Fibroblast of lung (primary cell): Measurements from ENCODE around the gene ATAD5. TPM values are rescaled to one million over a fixed set of nuclear protein-coding genes. Genes with fewer than 3 reads are reported as not detected.
A peak's percentile ranks its signal among the peaks of the same experiment; 100 is the strongest.
"Not testable (repeated sequence)": the region's sequence is repeated elsewhere in the genome, so short reads cannot be mapped to it uniquely, and the experiment has no call there.

Source experiments
- DNase-seq, 2 donors: peaks; one replicate each; pipeline versions ENCODE4 v3.0.0 to v3.0.0-alpha.2; 2010; ENCODE audit warnings: low read depth in 2 of 2
- H2AFZ ChIP-seq: 2 replicates; pipeline ENCODE4 v1.5.1; 2012; ENCODE audit warnings: low read length, control low read depth, inconsistent platforms
- H3K27ac ChIP-seq: 2 replicates; pipeline ENCODE4 v1.5.1; 2011; ENCODE audit warnings: low read length, control low read depth; ENCODE audit not compliant: insufficient read depth
- H3K27me3 ChIP-seq: 2 replicates; pipeline ENCODE4 v1.5.1; 2011; ENCODE audit warnings: mild to moderate bottlenecking, low read length; ENCODE audit not compliant: control insufficient read depth, insufficient read depth
- H3K36me3 ChIP-seq: 2 replicates; pipeline ENCODE4 v1.5.1; 2011; ENCODE audit warnings: low read length; ENCODE audit not compliant: control insufficient read depth, insufficient read depth
- H3K4me1 ChIP-seq: 2 replicates; pipeline ENCODE4 v1.5.1; 2011; ENCODE audit warnings: low read length; ENCODE audit not compliant: control insufficient read depth, insufficient read depth; ENCODE audit errors: extremely low read depth
- H3K4me2 ChIP-seq: 2 replicates; pipeline ENCODE4 v1.5.1; 2011; ENCODE audit warnings: low read length, control low read depth; ENCODE audit not compliant: insufficient read depth; ENCODE audit errors: extremely low read depth
- H3K4me3 ChIP-seq, 4 experiments: fragments of 200-600 bp in 1 of 4; sonication (generic) in 1 of 4; replicated peaks in 1 of 4; 2 replicates each; pipeline ENCODE4 v1.5.1; 2011 to 2016; ENCODE audit warnings: low read length in 4 of 4, low read depth in 3 of 4, mild to moderate bottlenecking in 3 of 4, control low read depth in 2 of 4, inconsistent platforms in 1 of 4, mixed read lengths in 1 of 4; ENCODE audit not compliant: insufficient read depth in 1 of 4; ENCODE audit errors: control extremely low read depth in 1 of 4
- H3K79me2 ChIP-seq: 2 replicates; pipeline ENCODE4 v1.5.1; 2012; ENCODE audit warnings: mild to moderate bottlenecking, low read length, inconsistent platforms; ENCODE audit not compliant: control insufficient read depth, insufficient read depth
- H3K9ac ChIP-seq: 2 replicates; pipeline ENCODE4 v1.5.1; 2011; ENCODE audit warnings: mild to moderate bottlenecking, low read length, control low read depth; ENCODE audit not compliant: insufficient read depth
- H3K9me3 ChIP-seq: 2 replicates; pipeline ENCODE4 v1.5.1; 2012; ENCODE audit warnings: low read depth, low read length; ENCODE audit not compliant: control insufficient read depth, insufficient read depth
- H4K20me1 ChIP-seq: 2 replicates; pipeline ENCODE4 v1.5.1; 2011; ENCODE audit warnings: low read length; ENCODE audit not compliant: control insufficient read depth, insufficient read depth; ENCODE audit errors: extremely low read depth
- EZH2 ChIP-seq: IDR thresholded peaks from 2 replicates; pipeline ENCODE4 v1.5.1; 2012; ENCODE audit warnings: low read length, control low read depth, mild to moderate bottlenecking; ENCODE audit errors: missing control alignments
- polyA plus RNA-seq, 2 donors: library from polyadenylated mRNA; depleted of rRNA in 1 of 2; stranded (reverse) in 1 of 2; unstranded in 1 of 2; fragments of >200 nt; gene quantifications; 2 replicates each; pipeline ENCODE4 v1.2.1, GENCODE V29; 2011 to 2012; ENCODE audit warnings: missing spikeins in 1 of 2
- total RNA-seq: library from RNA; depleted of rRNA; stranded (reverse); fragments of >200 nt; gene quantifications from 2 replicates; pipeline ENCODE4 v1.2.1, GENCODE V29; 2014
- TF ChIP-seq, protein P1 (sequence below), 2 donors: IDR thresholded peaks in 1 of 2; conservative IDR thresholded peaks in 1 of 2; 1 replicate in 1 of 2; 2 replicates in 1 of 2; pipeline ENCODE4 v1.5.1; 2011 to 2012; ENCODE audit warnings: low read length in 2 of 2, control low read depth in 1 of 2, inconsistent platforms in 1 of 2, low read depth in 1 of 2, mild to moderate bottlenecking in 1 of 2

Gene ATAD5
- total and polyA plus RNA-seq, 2 donors (not counting 1 experiment from before 2014, with no cell fraction given), result 0.83 to 1.6 TPM

DNA sequence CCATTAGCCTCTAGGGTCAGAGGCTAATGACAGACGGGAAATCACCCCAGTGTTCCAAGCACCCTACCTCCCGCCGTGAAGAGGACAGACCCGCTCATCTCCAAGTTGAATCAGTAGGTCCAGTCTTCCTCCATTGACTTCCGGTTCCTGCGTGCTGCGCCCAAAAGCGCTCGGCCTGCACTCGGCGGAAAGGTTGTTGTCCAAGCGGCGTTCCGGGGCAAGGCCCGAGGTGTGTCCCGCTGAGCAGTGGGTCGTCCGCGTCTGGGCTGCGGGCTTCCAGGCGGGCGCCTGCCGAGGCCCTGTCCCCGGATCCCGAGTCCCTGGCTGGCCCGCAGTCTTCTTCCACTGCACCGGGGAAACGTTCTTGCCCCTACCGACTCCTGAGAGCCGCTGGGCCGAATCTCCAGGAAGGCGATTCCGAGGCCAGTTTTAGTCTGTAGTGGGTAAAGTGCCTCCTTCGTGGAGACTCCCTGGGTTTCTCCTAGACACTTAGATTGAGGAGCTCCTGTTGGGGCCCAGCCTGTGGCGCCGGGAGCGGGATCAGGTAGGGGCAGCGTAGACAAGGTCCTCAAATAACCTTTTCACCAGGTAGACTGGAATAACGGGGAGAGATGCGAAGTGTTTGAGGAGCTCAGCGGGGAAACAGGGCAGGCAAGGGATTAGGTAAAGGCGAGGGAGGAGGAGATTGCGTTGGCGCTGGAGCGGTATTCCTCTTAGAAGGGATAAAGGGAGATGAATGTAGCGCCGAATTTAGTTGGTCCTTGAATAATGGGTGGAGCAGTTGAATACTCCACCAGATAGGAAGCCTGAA, 74.5 kb downstream of the ATAD5 start, which contains the start of gene TEFM:
TSS of gene TEFM (minus strand) at position 138 of the 811 bp plus-strand sequence. CDS start at position 98, 40 bp downstream.
- Histone ChIP-seq H3K79me2 (peaks cover 21% of the 10 kb centered on the region), H3K4me3 (peak within 1 kb of the TSS; percentile 40 to 90 (median 72)), H3K9me3 (no peaks in the 10 kb centered on the region), H3K4me2 (peak within 1 kb of the TSS; percentile 82), H3K27me3 (no peaks in the 10 kb centered on the region), H3K9ac (peak within 1 kb of the TSS; percentile 81), H2AFZ (peak within 1 kb of the TSS; percentile 95), H3K4me1 (peaks cover 3% of the 10 kb centered on the region), H3K27ac (peak within 1 kb of the TSS; percentile 60), H4K20me1 (no peaks in the 10 kb centered on the region), H3K36me3 (peaks cover 3% of the 10 kb centered on the region)
- peak; percentile 92 to 94 for DNase-seq
- TF ChIP-seq, protein P1, sequence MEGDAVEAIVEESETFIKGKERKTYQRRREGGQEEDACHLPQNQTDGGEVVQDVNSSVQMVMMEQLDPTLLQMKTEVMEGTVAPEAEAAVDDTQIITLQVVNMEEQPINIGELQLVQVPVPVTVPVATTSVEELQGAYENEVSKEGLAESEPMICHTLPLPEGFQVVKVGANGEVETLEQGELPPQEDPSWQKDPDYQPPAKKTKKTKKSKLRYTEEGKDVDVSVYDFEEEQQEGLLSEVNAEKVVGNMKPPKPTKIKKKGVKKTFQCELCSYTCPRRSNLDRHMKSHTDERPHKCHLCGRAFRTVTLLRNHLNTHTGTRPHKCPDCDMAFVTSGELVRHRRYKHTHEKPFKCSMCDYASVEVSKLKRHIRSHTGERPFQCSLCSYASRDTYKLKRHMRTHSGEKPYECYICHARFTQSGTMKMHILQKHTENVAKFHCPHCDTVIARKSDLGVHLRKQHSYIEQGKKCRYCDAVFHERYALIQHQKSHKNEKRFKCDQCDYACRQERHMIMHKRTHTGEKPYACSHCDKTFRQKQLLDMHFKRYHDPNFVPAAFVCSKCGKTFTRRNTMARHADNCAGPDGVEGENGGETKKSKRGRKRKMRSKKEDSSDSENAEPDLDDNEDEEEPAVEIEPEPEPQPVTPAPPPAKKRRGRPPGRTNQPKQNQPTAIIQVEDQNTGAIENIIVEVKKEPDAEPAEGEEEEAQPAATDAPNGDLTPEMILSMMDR (conservative IDR thresholded peaks at IDR 0.05 in 1 of 2, IDR thresholded peaks at IDR 0.05 in 1 of 2; ENCODE audit: low read depth in 1 of 2, low read length in 2 of 2), result no peak
- TF ChIP-seq EZH2, result no peak

DNA sequence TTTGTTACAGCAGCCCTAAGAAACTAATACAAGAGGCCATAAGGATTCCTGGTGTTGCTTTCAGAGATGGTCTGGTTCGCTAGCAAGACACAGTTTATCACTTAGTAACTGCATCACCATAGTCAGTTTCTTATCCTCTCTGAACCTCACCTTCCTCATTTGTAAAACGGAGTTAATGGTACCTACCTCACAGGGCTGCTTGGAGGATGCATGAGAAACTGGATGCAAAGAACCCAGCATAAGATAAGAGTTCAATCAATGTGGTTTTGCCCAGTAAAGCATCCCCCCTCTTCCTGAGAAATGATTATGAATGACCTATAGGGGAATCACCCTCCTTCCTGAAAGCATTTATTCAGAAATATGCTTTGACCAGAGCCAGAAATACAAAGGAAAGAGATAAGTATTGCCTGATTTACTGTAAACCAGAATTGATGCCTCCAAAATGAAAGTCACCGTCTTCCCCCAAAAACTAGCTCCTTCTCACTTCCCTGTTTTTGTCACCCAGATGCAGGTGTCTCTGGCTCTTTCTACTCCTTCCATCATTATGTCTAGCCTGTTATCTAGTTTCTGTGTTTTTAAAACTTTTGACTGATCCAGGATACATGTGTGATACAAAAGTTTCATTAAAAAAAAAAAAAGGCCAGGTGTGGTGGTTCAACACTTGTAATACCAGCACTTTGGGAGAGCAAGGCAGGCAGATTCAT, 77.1 kb downstream of the ATAD5 start:
- Histone ChIP-seq H3K27ac (no peak overlapping the region), H3K79me2 (peaks cover 15% of the 10 kb centered on the region), H3K27me3 (no peaks in the 10 kb centered on the region), H3K36me3 (no peaks in the 10 kb centered on the region), H3K9me3 (no peaks in the 10 kb centered on the region), H3K4me2 (no peak overlapping the region), H2AFZ (no peak overlapping the region), H4K20me1 (no peaks in the 10 kb centered on the region), H3K4me1 (peaks cover 3% of the 10 kb centered on the region), H3K9ac (no peak overlapping the region), H3K4me3 (no peak overlapping the region)
- no peak for TF ChIP-seq EZH2
- TF ChIP-seq, protein P1 (conservative IDR thresholded peaks at IDR 0.05 in 1 of 2, IDR thresholded peaks at IDR 0.05 in 1 of 2; ENCODE audit: low read depth in 1 of 2, low read length in 2 of 2), result no peak
- no peak for DNase-seq

DNA sequence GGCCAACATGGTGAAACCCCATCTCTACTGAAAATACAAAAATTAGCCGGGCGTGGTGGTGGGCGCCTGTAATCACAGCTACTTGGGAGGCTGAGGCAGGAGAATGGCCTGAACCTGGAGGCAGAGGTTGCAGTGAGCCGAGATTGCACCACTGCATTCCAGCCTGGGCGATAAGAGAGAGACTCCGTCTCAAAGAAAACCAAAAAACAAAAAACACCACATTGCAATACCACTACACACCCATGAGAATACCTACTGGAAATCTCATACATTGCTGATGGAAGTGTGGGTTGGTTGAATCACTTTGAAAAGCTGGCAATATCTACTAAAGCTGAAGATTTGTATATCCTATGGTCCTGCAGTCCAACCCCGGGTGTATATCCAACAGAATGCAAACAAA, 78.4 kb downstream of the ATAD5 start:
- H3K4me1 ChIP-seq, H2AFZ ChIP-seq: not testable (repeated sequence)
- H3K79me2 ChIP-seq, result peaks cover 11% of the 10 kb centered on the region

More for the DNA sequence above, 78.4 kb downstream of the ATAD5 start:
- not testable (repeated sequence) for H3K4me2 ChIP-seq, H3K9me3 ChIP-seq, H3K9ac ChIP-seq, H3K27me3 ChIP-seq, H4K20me1 ChIP-seq, DNase-seq, H3K4me3 ChIP-seq, H3K36me3 ChIP-seq, H3K27ac ChIP-seq
